ENCODE data around the gene IMMP2L. TPM values are rescaled to one million over a fixed set of nuclear protein-coding genes. Genes with fewer than 3 reads are reported as not detected.

IMMP2L gene
- total and polyA plus RNA-seq, 2 of the 8 experiments (the other 6 are each of a cell fraction or from before 2014, with no cell fraction given), result 2.3 to 10.1 TPM

DNA sequence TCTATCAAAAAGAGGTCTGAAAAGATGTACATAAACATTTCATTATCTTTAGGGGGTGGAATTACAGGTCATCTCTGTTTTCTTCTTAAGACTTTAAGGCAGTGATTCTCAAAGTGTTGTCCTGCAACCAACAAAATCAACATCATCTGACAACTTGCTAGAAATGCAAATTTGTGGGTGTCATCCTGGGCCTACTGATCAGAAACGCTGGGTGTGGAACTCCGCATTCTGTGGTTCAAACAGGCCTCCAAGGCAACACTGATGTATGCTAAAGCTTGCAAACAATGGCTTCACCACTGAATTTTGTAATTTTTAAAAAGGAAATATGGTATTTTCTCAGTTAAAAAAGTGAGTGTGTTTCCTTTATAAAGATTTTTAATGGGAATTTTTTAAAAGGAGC lies 873.4 kb downstream of the IMMP2L start:
- Histone ChIP-seq H3K4me1 (replicated peaks in 1 of 4; ENCODE audit: control insufficient read depth in 3 of 4, insufficient read depth in 4 of 4, low read length in 3 of 4) (no peaks in the 10 kb centered on the region), H2BK12ac (ENCODE audit: low read depth, low read length) (no peak overlapping the region), H3K9ac (replicated peaks in 1 of 4; ENCODE audit: extremely low read depth in 1 of 4, low read depth in 3 of 4, low read length in 3 of 4) (no peak overlapping the region), H2BK15ac (ENCODE audit: low read length) (no peak overlapping the region), H3K23me2 (ENCODE audit: low read depth, low read length) (no peaks in the 10 kb centered on the region; the same call in 1 of the 2 replicates), H2AK5ac (ENCODE audit: low read depth, low read length) (no peak overlapping the region), H3K27me3 (replicated peaks in 1 of 4; ENCODE audit: control insufficient read depth in 3 of 4, extremely low read depth in 1 of 4, insufficient read depth in 3 of 4, low read length in 3 of 4) (no peaks in the 10 kb centered on the region), H2BK5ac (ENCODE audit: low read depth, low read length) (no peak overlapping the region), H3K4ac (replicated peaks; ENCODE audit: insufficient read length, low read depth, low read length) (no peak overlapping the region), H3K18ac (ENCODE audit: extremely low read depth, low read length) (no peak overlapping the region), H4K8ac (ENCODE audit: extremely low read depth, insufficient read depth, low read length) (no peak overlapping the region), H3K14ac (ENCODE audit: insufficient read length) (no peak overlapping the region), H3K27ac (ENCODE audit: low read depth, low read length) (no peak overlapping the region), H3K36me3 (ENCODE audit: control insufficient read depth in 2 of 4, insufficient read depth in 4 of 4, low read length in 3 of 4) (no peaks in the 10 kb centered on the region), H3K9me3 (ENCODE audit: insufficient read depth in 2 of 2, low read depth in 1 of 2, low read length in 1 of 2) (no peaks in the 10 kb centered on the region), H2BK120ac (replicated peaks; ENCODE audit: low read depth, low read length) (no peak overlapping the region), H3K4me2 (ENCODE audit: insufficient read depth in 1 of 2, low read depth in 2 of 2, low read length in 2 of 2) (no peak overlapping the region), H4K91ac (replicated peaks; ENCODE audit: insufficient read length, low read length) (no peak overlapping the region), H3K56ac (replicated peaks; ENCODE audit: insufficient read length, low read depth, low read length) (no peak overlapping the region), H4K20me1 (replicated peaks in 1 of 2; ENCODE audit: control insufficient read depth in 1 of 2, insufficient read depth in 2 of 2, low read length in 2 of 2) (no peaks in the 10 kb centered on the region), H3K4me3 (ENCODE audit: extremely low read depth in 1 of 4, insufficient read depth in 2 of 4, low read depth in 3 of 4, low read length in 4 of 4) (no peak overlapping the region), H3K79me1 (ENCODE audit: low read depth, low read length) (no peaks in the 10 kb centered on the region), H2BK20ac (ENCODE audit: low read length) (no peak overlapping the region), H3K23ac (ENCODE audit: insufficient read length) (no peak overlapping the region), H4K5ac (ENCODE audit: insufficient read length, low read depth, low read length) (no peak overlapping the region), H2AFZ (ENCODE audit: low read length) (no peak overlapping the region), H3K79me2 (ENCODE audit: control insufficient read depth in 1 of 2, insufficient read depth in 2 of 2, low read length in 2 of 2) (no peaks in the 10 kb centered on the region)
- POLR2A ChIA-PET (ENCODE audit: partially characterized antibody), result no interaction called here
- WGBS, 2 experiments (ENCODE audit: extremely low coverage in 1 of 2, insufficient coverage in 1 of 2, insufficient read length in 1 of 2, insufficient replicate concordance in 2 of 2, low coverage in 1 of 2, low lambda C conversion rate in 2 of 2, missing lambda C conversion rate in 1 of 2), result 90% methylated on average over 2 of the region's 2 CpGs; no CpG with 5 or more reads in 1 of the 2 experiments
- no peak for FAIRE-seq
- no peak for DNase-seq (ENCODE audit: low read depth in 1 of 2, low spot score in 2 of 2)
- CTCF ChIA-PET (ENCODE audit: partially characterized antibody), result no interaction called here
- no peak for TF ChIP-seq JUN (IDR thresholded peaks at IDR 0.05; ENCODE audit: low read depth, low read length)
- TF ChIP-seq CTBP2 (IDR thresholded peaks at IDR 0.05; ENCODE audit: borderline replicate concordance, insufficient read depth, insufficient read length, low read length), result no peak
- no peak for TF ChIP-seq NANOG (IDR thresholded peaks at IDR 0.05; ENCODE audit: insufficient read depth, low read depth, low read length, poor library complexity, severe bottlenecking)
- no peak for TF ChIP-seq SAP30 (IDR thresholded peaks at IDR 0.05; ENCODE audit: insufficient read depth, insufficient replicate concordance, low read length)
- TF ChIP-seq, protein P1, sequence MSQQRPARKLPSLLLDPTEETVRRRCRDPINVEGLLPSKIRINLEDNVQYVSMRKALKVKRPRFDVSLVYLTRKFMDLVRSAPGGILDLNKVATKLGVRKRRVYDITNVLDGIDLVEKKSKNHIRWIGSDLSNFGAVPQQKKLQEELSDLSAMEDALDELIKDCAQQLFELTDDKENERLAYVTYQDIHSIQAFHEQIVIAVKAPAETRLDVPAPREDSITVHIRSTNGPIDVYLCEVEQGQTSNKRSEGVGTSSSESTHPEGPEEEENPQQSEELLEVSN (IDR thresholded peaks at IDR 0.05), result no peak
- TF ChIP-seq SP2 (IDR thresholded peaks at IDR 0.05; ENCODE audit: low read length), result no peak
- TF ChIP-seq EZH2 (IDR thresholded peaks at IDR 0.05; ENCODE audit: low read depth, low read length, severe bottlenecking), result no peak

Data from H1 (cell line).